ENCODE data around the gene ILDR1. TPM values are rescaled to one million over a fixed set of nuclear protein-coding genes. Genes with fewer than 3 reads are reported as not detected.

ILDR1 gene
- total and polyA plus RNA-seq, 12 donors = 0.32 to 5.6 (median 2.4) TPM; not detected in 1

GRCh38 chr3:122002611-122003010 lies 19.4 kb downstream of the ILDR1 start:
- intact Hi-C loops (cut with DNase I) = no loop called here
- TF ChIP-seq CTCF (IDR thresholded peaks at IDR 0.05) (no peak), POLR2A (IDR thresholded peaks at IDR 0.05) (no peak)
- Histone ChIP-seq H3K4me3 (no peak overlapping the region), H3K9me3 (replicated peaks in 1 of 3) (no peaks in the 10 kb centered on the region), H3K36me3 (replicated peaks in 1 of 2) (no peaks in the 10 kb centered on the region), H3K27me3 (no peaks in the 10 kb centered on the region), H3K27ac (peak overlapping the region in 1 of 5 donors; percentile 52), H3K4me1 (replicated peaks in 1 of 2) (peaks cover 5 to 30% of the 10 kb centered on the region in 2 donors)
- WGBS, 4 donors = 83 to 88% (median 86%) methylated on average over 7 of the region's 7 CpGs
- DNase-seq = no peak

GRCh38 chr3:122001892-122002291 lies 20.2 kb downstream of the ILDR1 start:
- DNase-seq = no peak
- Histone ChIP-seq H3K27me3 (no peaks in the 10 kb centered on the region), H3K4me1 (replicated peaks in 1 of 2) (peaks cover 5 to 35% of the 10 kb centered on the region in 2 donors), H3K9me3 (replicated peaks in 1 of 3) (no peaks in the 10 kb centered on the region), H3K36me3 (replicated peaks in 1 of 2) (no peaks in the 10 kb centered on the region), H3K27ac (no peak overlapping the region), H3K4me3 (no peak overlapping the region)
- WGBS, 4 donors = 88 to 95% (median 90%) methylated on average over 3 of the region's 3 CpGs
- intact Hi-C loops (cut with DNase I) = no loop called here
- TF ChIP-seq POLR2A (IDR thresholded peaks at IDR 0.05) = no peak
- no peak for TF ChIP-seq CTCF (IDR thresholded peaks at IDR 0.05)

GRCh38 chr3:122000936-122001605 lies 21.0 kb downstream of the ILDR1 start:
- no peak overlapping the region for H3K27ac ChIP-seq
- no peaks in the 10 kb centered on the region for H3K27me3 ChIP-seq
- no peak for DNase-seq
- H3K4me1 ChIP-seq (replicated peaks in 1 of 2) = peaks cover 5 to 35% of the 10 kb centered on the region in 2 donors
- TF ChIP-seq CTCF (IDR thresholded peaks at IDR 0.05) = no peak
- TF ChIP-seq POLR2A (IDR thresholded peaks at IDR 0.05) = no peak
- WGBS, 4 donors = 71 to 85% (median 82%) methylated on average over 4 of the region's 4 CpGs
- H3K4me3 ChIP-seq = no peak overlapping the region
- no peaks in the 10 kb centered on the region for H3K9me3 ChIP-seq (replicated peaks in 1 of 3)
- intact Hi-C loops (cut with DNase I) = no loop called here
- H3K36me3 ChIP-seq (replicated peaks in 1 of 2) = no peaks in the 10 kb centered on the region

GRCh38 chr3:121999931-122000330 lies 22.1 kb downstream of the ILDR1 start:
- 26 to 51% (median 43%) methylated on average over 1 of the region's 1 CpG for WGBS, 4 donors
- Histone ChIP-seq H3K36me3 (replicated peaks in 1 of 2) (no peaks in the 10 kb centered on the region), H3K4me1 (replicated peaks in 1 of 2) (peaks cover 5 to 39% of the 10 kb centered on the region in 2 donors), H3K9me3 (replicated peaks in 1 of 3) (no peaks in the 10 kb centered on the region), H3K4me3 (no peak overlapping the region), H3K27me3 (no peaks in the 10 kb centered on the region), H3K27ac (no peak overlapping the region)
- no peak for DNase-seq
- intact Hi-C loops (cut with DNase I) = no loop called here
- TF ChIP-seq CTCF (IDR thresholded peaks at IDR 0.05) = no peak
- no peak for TF ChIP-seq POLR2A (IDR thresholded peaks at IDR 0.05)

Measured in adrenal gland (tissue), 12 donors.